Ammon's horn (tissue), 1 donor: ENCODE measurements around the gene AGAP3.

Source experiments
- DNase-seq: peaks from one replicate; pipeline ENCODE4 v3.0.0-alpha.2; 2016; ENCODE audit warnings: low spot score

AGAP3 gene

GRCh38 chr7:151109094-151110048, 23.1 kb downstream of the AGAP3 start:
- DNase-seq = no peak

GRCh38 chr7:151110236-151110940, 24.1 kb downstream of the AGAP3 start:
- DNase-seq = no peak

- peak; percentile 88 for DNase-seq
Measured at GRCh38 chr7:151110941-151111645, 24.8 kb downstream of the AGAP3 start.

GRCh38 chr7:151113344-151114150, 27.3 kb downstream of the AGAP3 start:
- DNase-seq = no peak

GRCh38 chr7:151114151-151115090, 28.1 kb downstream of the AGAP3 start:
- DNase-seq = no peak

GRCh38 chr7:151115121-151115835, 29.0 kb downstream of the AGAP3 start:
- no peak for DNase-seq

GRCh38 chr7:151115836-151116418, 29.7 kb downstream of the AGAP3 start:
- no peak for DNase-seq

GRCh38 chr7:151116603-151117440, 30.5 kb downstream of the AGAP3 start:
- no peak for DNase-seq

- DNase-seq = no peak
Measured at GRCh38 chr7:151117565-151117964, 31.3 kb downstream of the AGAP3 start.

- DNase-seq = no peak
Measured at GRCh38 chr7:151118108-151119054, 32.1 kb downstream of the AGAP3 start.

- DNase-seq = no peak
Measured at GRCh38 chr7:151119055-151119415, 32.8 kb downstream of the AGAP3 start.

- DNase-seq = no peak
Measured at GRCh38 chr7:151119902-151120301, 33.6 kb downstream of the AGAP3 start.

- DNase-seq = peak; percentile 56
Measured at GRCh38 chr7:151120896-151121295, 34.6 kb downstream of the AGAP3 start.

GRCh38 chr7:151121380-151122170, 35.3 kb downstream of the AGAP3 start:
- no peak for DNase-seq

- DNase-seq = no peak
Measured at GRCh38 chr7:151122276-151122675, 36.0 kb downstream of the AGAP3 start.

- no peak for DNase-seq
Measured at GRCh38 chr7:151122796-151123157, 36.5 kb downstream of the AGAP3 start.
